GM21717 (cell line): Measurements from ENCODE around the gene EPHA2.

Source experiments
- ATAC-seq: cut with Tn5 transposase; IDR thresholded peaks from one replicate; pipeline ENCODE4 v1.9.1; 2021; ENCODE audit warnings: mild to moderate bottlenecking, moderate library complexity; ENCODE audit not compliant: unreplicated experiment

EPHA2 gene

GRCh38 chr1:16139473-16139962, 16.4 kb downstream of the EPHA2 start:
- ATAC-seq, result no peak

GRCh38 chr1:16138772-16139221, 17.1 kb downstream of the EPHA2 start:
- ATAC-seq, result no peak

GRCh38 chr1:16137890-16138467, 17.9 kb downstream of the EPHA2 start:
- no peak for ATAC-seq

- ATAC-seq, result no peak
These were observed 20.4 kb downstream of the EPHA2 start for GRCh38 chr1:16135501-16135900.

GRCh38 chr1:16134906-16135305, 21.0 kb downstream of the EPHA2 start:
- no peak for ATAC-seq

- no peak for ATAC-seq
These were observed 21.6 kb downstream of the EPHA2 start for GRCh38 chr1:16134066-16134801.

- no peak for ATAC-seq
These were observed 22.6 kb downstream of the EPHA2 start for GRCh38 chr1:16133007-16133961.

- ATAC-seq, result no peak
These were observed 23.5 kb downstream of the EPHA2 start for GRCh38 chr1:16132325-16132785.

- ATAC-seq, result no peak
These were observed 24.1 kb downstream of the EPHA2 start for GRCh38 chr1:16131636-16132324.

GRCh38 chr1:16130827-16131226, 25.0 kb downstream of the EPHA2 start:
- ATAC-seq, result no peak

- no peak for ATAC-seq
These were observed 25.8 kb downstream of the EPHA2 start for GRCh38 chr1:16129921-16130543.

GRCh38 chr1:16129316-16129715, 26.6 kb downstream of the EPHA2 start:
- ATAC-seq, result no peak

GRCh38 chr1:16128338-16128741, 27.5 kb downstream of the EPHA2 start:
- no peak for ATAC-seq

GRCh38 chr1:16127676-16128337, 28.1 kb downstream of the EPHA2 start:
- ATAC-seq, result no peak

- no peak for ATAC-seq
These were observed 28.9 kb downstream of the EPHA2 start for GRCh38 chr1:16126743-16127515.

GRCh38 chr1:16126160-16126559, 29.7 kb downstream of the EPHA2 start:
- ATAC-seq, result no peak

GRCh38 chr1:16125483-16125882, 30.4 kb downstream of the EPHA2 start:
- ATAC-seq, result no peak

- ATAC-seq, result no peak
These were observed 30.8 kb downstream of the EPHA2 start for GRCh38 chr1:16125088-16125470.
